IMR-90 (cell line): ENCODE measurements around the gene PRKCE. TPM values are rescaled to one million over a fixed set of nuclear protein-coding genes. Genes with fewer than 3 reads are reported as not detected.

Experiments used
- ATAC-seq: fragments of 200-7000 bp; cut with Tn5 transposase; 2 replicates; pipeline ENCODE4 v1.9.1; 2020; ENCODE audit warnings: low read depth, mild to moderate bottlenecking, moderate library complexity
- BruUV-seq: library from RNA; stranded (reverse); fragments of 400-500 nt; replicated peaks from 2 replicates; lab custom pipeline; 2021; lab: Mats Ljungman, UMichigan
- CTCF ChIA-PET: fragments of 300-600 bp; formaldehyde crosslinking; extraction: SDS; loops from one replicate; lab custom pipeline; 2021; ENCODE audit warnings: antibody characterized with exemption; lab: Yijun Ruan, JAX
- POLR2A ChIA-PET: fragments of 300-600 bp; sonication (Branson Sonifier 250); formaldehyde crosslinking; loops from one replicate; lab custom pipeline; 2022; ENCODE audit warnings: antibody characterized with exemption; ENCODE audit not compliant: unreplicated experiment; lab: Charles Lee
- DNase-seq: peaks from one replicate; pipeline ENCODE4 v3.0.0; 2013
- H2AFZ ChIP-seq: replicated peaks from 2 replicates; pipeline ENCODE3; 2013; ENCODE audit warnings: low read length, mild to moderate bottlenecking; ENCODE audit not compliant: poor library complexity
- H2AK5ac ChIP-seq: 2 replicates; pipeline ENCODE4 v1.6.1; 2013; ENCODE audit warnings: low read depth, low read length, inconsistent platforms
- H2AK9ac ChIP-seq: replicated peaks from 2 replicates; pipeline ENCODE3; 2013; ENCODE audit warnings: mild to moderate bottlenecking, low read depth, low read length, moderate library complexity; ENCODE audit not compliant: poor library complexity
- H2BK120ac ChIP-seq: 2 replicates; pipeline ENCODE4 v1.6.1; 2013; ENCODE audit warnings: low read depth, low read length, inconsistent platforms
- H2BK15ac ChIP-seq: 3 replicates; pipeline ENCODE4 v1.6.1; 2013; ENCODE audit warnings: low read depth, low read length, inconsistent platforms
- H2BK20ac ChIP-seq: 2 replicates; pipeline ENCODE4 v1.6.1; 2013; ENCODE audit warnings: low read depth, mild to moderate bottlenecking, inconsistent platforms, low read length, moderate library complexity
- H2BK5ac ChIP-seq: 2 replicates; pipeline ENCODE4 v1.6.1; 2013; ENCODE audit warnings: mild to moderate bottlenecking, low read depth, low read length, inconsistent platforms; ENCODE audit not compliant: poor library complexity, severe bottlenecking
- H3K14ac ChIP-seq: replicated peaks from 2 replicates; pipeline ENCODE4 v1.6.1; 2013; ENCODE audit warnings: low read depth, low read length, inconsistent platforms
- H3K18ac ChIP-seq: 2 replicates; pipeline ENCODE4 v1.6.1; 2013; ENCODE audit warnings: low read depth, low read length, control low read depth
- H3K23ac ChIP-seq: 2 replicates; pipeline ENCODE4 v1.6.1; 2013; ENCODE audit warnings: low read depth, low read length, inconsistent platforms
- H3K27ac ChIP-seq: 2 replicates; pipeline ENCODE4 v1.5.1; 2013; ENCODE audit warnings: mild to moderate bottlenecking, control low read depth, low read length; ENCODE audit not compliant: insufficient read depth
- H3K27me3 ChIP-seq: 2 replicates; pipeline ENCODE4 v1.6.1; 2013; ENCODE audit warnings: low read length; ENCODE audit not compliant: control insufficient read depth, insufficient read depth
- H3K36me3 ChIP-seq: 2 replicates; pipeline ENCODE4 v1.6.1; 2013; ENCODE audit warnings: low read length, mixed read lengths; ENCODE audit not compliant: control insufficient read depth, insufficient read depth
- H3K4ac ChIP-seq: 2 replicates; pipeline ENCODE4 v1.6.1; 2013; ENCODE audit warnings: low read depth, low read length, inconsistent platforms
- H3K4me1 ChIP-seq: 2 replicates; pipeline ENCODE4 v1.6.1; 2013; ENCODE audit warnings: low read length, mixed read lengths; ENCODE audit not compliant: control insufficient read depth, insufficient read depth
- H3K4me2 ChIP-seq: 2 replicates; pipeline ENCODE4 v1.6.1; 2013; ENCODE audit warnings: low read depth, mild to moderate bottlenecking, control low read depth, low read length, moderate library complexity
- H3K4me3 ChIP-seq: 2 replicates; pipeline ENCODE4 v1.5.1; 2013; ENCODE audit warnings: low read depth, mild to moderate bottlenecking, control low read depth, low read length, moderate library complexity; ENCODE audit not compliant: insufficient read depth
- H3K56ac ChIP-seq: 2 replicates; pipeline ENCODE4 v1.6.1; 2013; ENCODE audit warnings: low read length, inconsistent platforms; ENCODE audit not compliant: insufficient read depth; ENCODE audit errors: extremely low read depth
- H3K79me1 ChIP-seq, 2 experiments: 2 replicates each; pipeline ENCODE4 v1.6.1; 2013; ENCODE audit warnings: low read length in 2 of 2, inconsistent platforms in 1 of 2, low read depth in 1 of 2
- H3K9ac ChIP-seq: 2 replicates; pipeline ENCODE4 v1.6.1; 2013; ENCODE audit warnings: low read depth, low read length, control low read depth
- H3K9me1 ChIP-seq: 2 replicates; pipeline ENCODE4 v1.6.1; 2013; ENCODE audit warnings: low read length, inconsistent platforms; ENCODE audit not compliant: insufficient read depth
- H3K9me3 ChIP-seq: 2 replicates; pipeline ENCODE4 v1.6.1; 2013; ENCODE audit warnings: low read length; ENCODE audit not compliant: control insufficient read depth, insufficient read depth
- H4K20me1 ChIP-seq: 2 replicates; pipeline ENCODE4 v1.6.1; 2013; ENCODE audit warnings: low read length, inconsistent platforms; ENCODE audit not compliant: insufficient read depth
- H4K5ac ChIP-seq: 2 replicates; pipeline ENCODE4 v1.6.1; 2013; ENCODE audit warnings: mild to moderate bottlenecking, low read depth, low read length, control low read depth
- H4K8ac ChIP-seq, 2 experiments: 2 replicates each; pipeline ENCODE4 v1.6.1; 2013; ENCODE audit warnings: low read depth in 2 of 2, low read length in 2 of 2, control low read depth in 1 of 2, inconsistent platforms in 1 of 2
- H4K91ac ChIP-seq: 2 replicates; pipeline ENCODE4 v1.6.1; 2013; ENCODE audit warnings: low read depth, low read length, inconsistent platforms; ENCODE audit not compliant: insufficient read depth
- CEBPB ChIP-seq: IDR thresholded peaks from 2 replicates; pipeline ENCODE4 v1.6.1; 2012; ENCODE audit warnings: low read depth, low read length, improper control_type of control experiment
- RCOR1 ChIP-seq: IDR thresholded peaks from 2 replicates; pipeline ENCODE4 v1.6.1; 2012; ENCODE audit warnings: mild to moderate bottlenecking, low read length, improper control_type of control experiment; ENCODE audit not compliant: insufficient replicate concordance
- WGBS, 2 experiments: methylation state at CpG; one replicate each; pipeline versions ENCODE4 v1.1.5 to v1.1.7; 2013; ENCODE audit warnings: missing lambda C conversion rate in 2 of 2; ENCODE audit not compliant: insufficient read length in 1 of 2; ENCODE audit errors: extremely low coverage in 2 of 2; 5-methylcytosine and 5-hydroxymethylcytosine counted together
- dilution Hi-C: fragments of 300-500 bp; cut with HindIII; formaldehyde crosslinking; loops from one replicate; pipeline ENCODE4 v1.14.3; 2018; ENCODE audit warnings: low sequenced_read_pairs; ENCODE audit not compliant: unreplicated experiment
- in situ Hi-C: fragments of 300-500 bp; cut with MboI; formaldehyde crosslinking; loops from 3 replicates; pipeline ENCODE4 v1.14.3; 2019; ENCODE audit warnings: low sequenced_read_pairs, inconsistent platforms, mixed read lengths
- intact Hi-C: fragments of 100-400 bp; cut with micrococcal nuclease; formaldehyde crosslinking; loops from 2 replicates; pipeline ENCODE4 v1.10.0; 2022
- polyA plus RNA-seq, 3 experiments: library from polyadenylated mRNA; depleted of rRNA; stranded (reverse); fragments of >200 nt; gene quantifications; 2 replicates each; pipeline ENCODE4 v1.2.3, GENCODE V29; 2012; ENCODE audit warnings: low replicate concordance in 1 of 3
- total RNA-seq: library from RNA; depleted of rRNA; stranded (reverse); fragments of >200 nt; gene quantifications from 2 replicates; pipeline ENCODE4 v1.2.3, GENCODE V29; 2012

PRKCE gene
- total and polyA plus RNA-seq, 2 of the 4 experiments (the other 2 are of a cell fraction) = 8.1 to 32.4 TPM

DNA sequence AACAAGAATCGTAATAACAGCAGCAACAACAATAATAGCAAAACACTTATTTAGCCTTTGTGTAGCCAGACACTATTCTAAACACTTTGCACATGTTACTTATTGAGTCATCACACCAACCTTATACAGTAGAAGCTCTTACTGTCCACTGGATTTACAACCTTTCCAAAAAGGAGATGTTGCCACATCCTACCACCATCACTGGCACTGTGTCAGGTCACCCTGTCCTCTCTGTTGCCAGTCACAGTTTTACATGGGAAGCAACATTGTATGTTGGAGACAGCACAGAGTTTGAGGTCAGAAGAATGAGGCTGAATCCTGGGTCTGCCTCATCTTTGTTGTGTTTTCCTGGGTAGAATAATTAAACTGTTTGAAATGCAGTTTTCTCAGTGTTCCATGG lies 444.4 kb downstream of the PRKCE start:
- POLR2A ChIA-PET = no interaction called here
- peak overlapping the region; percentile 66 for H3K14ac ChIP-seq
- CTCF ChIA-PET = no interaction called here
- ATAC-seq (no peak; the same call in 1 of the 2 replicates), DNase-seq (peak; percentile 42)
- H2BK15ac ChIP-seq = peak overlapping the region; percentile 80; the same call in 2 of the 3 replicates
- H2AFZ ChIP-seq = no peak overlapping the region
- H3K56ac ChIP-seq = no peak overlapping the region
- H2AK9ac ChIP-seq = no peak overlapping the region
- dilution Hi-C loops = no loop called here
- H3K4me2 ChIP-seq = no peak overlapping the region
- peak overlapping the region; percentile 80 for H2BK5ac ChIP-seq
- peak overlapping the region; percentile 86; the same call in 1 of the 2 replicates for H4K91ac ChIP-seq
- H3K4me1 ChIP-seq = peaks cover 12% of the 10 kb centered on the region
- H3K9me3 ChIP-seq = 0 out of 2 replicates have a peak, but pooled peaks cover 3% of the 10 kb centered on the region
- peak overlapping the region; percentile 72; the same call in 1 of the 2 replicates for H3K18ac ChIP-seq
- H2BK120ac ChIP-seq = peak overlapping the region; percentile 78
- H3K9ac ChIP-seq = no peak overlapping the region
- intact Hi-C loops = loop anchor here (2.0 to 5.0 kb wide), 2 partner anchors 13 to 81 kb away; no protein-coding TSS in a partner anchor
- H4K20me1 ChIP-seq = no peaks in the 10 kb centered on the region
- peaks cover 3 to 28% of the 10 kb centered on the region in 2 experiments for H3K79me1 ChIP-seq
- TF ChIP-seq RCOR1 (no peak), CEBPB (peak; percentile 77)
- H3K36me3 ChIP-seq = peaks cover 3% of the 10 kb centered on the region; the same call in 1 of the 2 replicates
- WGBS, 2 experiments = no CpG with 5 or more reads among the region's 1 CpG
- peak overlapping the region; percentile 2 to 91; a peak in 3 of 4 replicates for H4K8ac ChIP-seq
- peak overlapping the region; percentile 88 for H3K4ac ChIP-seq
- BruUV-seq = no TSS peak
- peak overlapping the region; percentile 78 for H2BK20ac ChIP-seq
- H2AK5ac ChIP-seq = peak overlapping the region; percentile 98
- H3K27ac ChIP-seq = peak overlapping the region; percentile 63; the same call in 1 of the 2 replicates
- peak overlapping the region; percentile 18; the same call in 1 of the 2 replicates for H4K5ac ChIP-seq
- in situ Hi-C loops = no loop called here
- H3K23ac ChIP-seq = peak overlapping the region; percentile 69; the same call in 1 of the 2 replicates
- H3K9me1 ChIP-seq = peaks cover 15% of the 10 kb centered on the region
- no peak overlapping the region for H3K4me3 ChIP-seq
- H3K27me3 ChIP-seq = no peaks in the 10 kb centered on the region
